Fibroblast of lung (primary cell): ENCODE data around the gene FCMR.

ENCODE experiments used
- CTCF ChIP-seq, 2 donors: IDR thresholded peaks in 1 of 2; conservative IDR thresholded peaks in 1 of 2; 1 replicate in 1 of 2; 2 replicates in 1 of 2; pipeline ENCODE4 v1.5.1; 2011 to 2012; ENCODE audit warnings: low read length in 2 of 2, control low read depth in 1 of 2, inconsistent platforms in 1 of 2, low read depth in 1 of 2, mild to moderate bottlenecking in 1 of 2
- EZH2 ChIP-seq: IDR thresholded peaks from 2 replicates; pipeline ENCODE4 v1.5.1; 2012; ENCODE audit warnings: low read length, control low read depth, mild to moderate bottlenecking; ENCODE audit errors: missing control alignments

DNA sequence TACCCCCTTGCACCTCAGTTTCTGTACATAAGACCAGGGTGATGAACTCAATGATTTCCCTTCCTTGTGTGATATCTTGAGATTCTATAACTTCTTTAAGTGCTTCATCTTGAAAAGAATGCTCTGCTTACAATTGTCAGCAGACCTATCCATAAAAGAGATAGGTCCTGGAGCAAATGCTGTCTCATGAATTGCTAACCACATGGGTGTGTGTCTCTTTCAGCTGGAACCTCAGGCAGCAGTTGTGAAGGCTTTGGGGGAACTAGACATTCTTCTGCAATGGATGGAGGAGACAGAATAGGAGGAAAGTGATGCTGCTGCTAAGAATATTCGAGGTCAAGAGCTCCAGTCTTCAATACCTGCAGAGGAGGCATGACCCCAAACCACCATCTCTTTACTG is 53.5 kb downstream of the FCMR start:
- TF ChIP-seq CTCF (conservative IDR thresholded peaks at IDR 0.05 in 1 of 2, IDR thresholded peaks at IDR 0.05 in 1 of 2; ENCODE audit: low read depth in 1 of 2, low read length in 2 of 2) (no peak), EZH2 (no peak)
